Ectodermal cell (in vitro differentiated cells): ENCODE measurements around the gene BTG3.

Experiments used
- H3K27ac ChIP-seq: 2 replicates; pipeline ENCODE4 v1.7.0; 2013; ENCODE audit warnings: mild to moderate bottlenecking, low read depth, low read length; ENCODE audit not compliant: insufficient read depth, poor library complexity, severe bottlenecking
- H3K27me3 ChIP-seq: 2 replicates; pipeline ENCODE4 v1.7.0; 2013; ENCODE audit warnings: mild to moderate bottlenecking, low read length; ENCODE audit not compliant: insufficient read depth, control insufficient read depth, poor library complexity, severe bottlenecking
- H3K36me3 ChIP-seq: one replicate; pipeline ENCODE4 v1.7.0; 2013; ENCODE audit warnings: low read length; ENCODE audit not compliant: control insufficient read depth, insufficient read depth
- H3K4me1 ChIP-seq: one replicate; pipeline ENCODE4 v1.7.0; 2013; ENCODE audit warnings: low read length; ENCODE audit not compliant: control insufficient read depth, insufficient read depth
- H3K4me3 ChIP-seq: 2 replicates; pipeline ENCODE4 v1.7.0; 2013; ENCODE audit warnings: low read depth, low read length, control low read depth; ENCODE audit not compliant: insufficient read depth
- H3K9me3 ChIP-seq: 2 replicates; pipeline ENCODE4 v1.7.0; 2013; ENCODE audit warnings: mild to moderate bottlenecking, low read length, moderate library complexity; ENCODE audit not compliant: control insufficient read depth
- WGBS, 2 experiments: methylation state at CpG; one replicate each; pipeline ENCODE4 v1.1.7; 2013; ENCODE audit warnings: missing lambda C conversion rate in 2 of 2; 5-methylcytosine and 5-hydroxymethylcytosine counted together

The BTG3 gene

GRCh38 chr21:17598437-17598836 lies 14.3 kb downstream of the BTG3 start:
- no peak overlapping the region for H3K27ac ChIP-seq

GRCh38 chr21:17597680-17598079 lies 15.0 kb downstream of the BTG3 start:
- Histone ChIP-seq H3K4me3 (no peak overlapping the region), H3K36me3 (peaks cover 23% of the 10 kb centered on the region), H3K27me3 (no peaks in the 10 kb centered on the region), H3K27ac (no peak overlapping the region), H3K4me1 (no peaks in the 10 kb centered on the region), H3K9me3 (no peaks in the 10 kb centered on the region)
- WGBS, 2 experiments = 100% methylated on average over 1 of the region's 1 CpG

More at GRCh38 chr21:17598437-17598836, 14.3 kb downstream of the BTG3 start:
- H3K36me3 ChIP-seq = peaks cover 26% of the 10 kb centered on the region
- H3K4me3 ChIP-seq = no peak overlapping the region
- WGBS, 2 experiments = 91 to 97% methylated on average over 3 of the region's 3 CpGs
- no peaks in the 10 kb centered on the region for H3K4me1 ChIP-seq
- H3K9me3 ChIP-seq = no peaks in the 10 kb centered on the region
- no peaks in the 10 kb centered on the region for H3K27me3 ChIP-seq

- no peaks in the 10 kb centered on the region for H3K27me3 ChIP-seq
- WGBS, 2 experiments = 92 to 98% methylated on average over 4 of the region's 4 CpGs
- H3K4me3 ChIP-seq = no peak overlapping the region
- no peak overlapping the region for H3K27ac ChIP-seq
- no peaks in the 10 kb centered on the region for H3K9me3 ChIP-seq
- H3K4me1 ChIP-seq = no peaks in the 10 kb centered on the region
- peaks cover 8% of the 10 kb centered on the region for H3K36me3 ChIP-seq
Measured at GRCh38 chr21:17590430-17590829, 22.3 kb downstream of the BTG3 start.

- Histone ChIP-seq H3K27ac (no peak overlapping the region), H3K9me3 (no peaks in the 10 kb centered on the region), H3K4me3 (no peak overlapping the region), H3K27me3 (no peaks in the 10 kb centered on the region), H3K4me1 (no peaks in the 10 kb centered on the region), H3K36me3 (no peaks in the 10 kb centered on the region)
- WGBS, 2 experiments = 53 to 58% methylated on average over 2 of the region's 3 CpGs
Measured at GRCh38 chr21:17585875-17586450, 26.7 kb downstream of the BTG3 start.

GRCh38 chr21:17583898-17584297 lies 28.8 kb downstream of the BTG3 start:
- Histone ChIP-seq H3K27me3 (no peaks in the 10 kb centered on the region), H3K36me3 (peaks cover 2% of the 10 kb centered on the region), H3K27ac (no peak overlapping the region), H3K9me3 (no peaks in the 10 kb centered on the region), H3K4me1 (no peaks in the 10 kb centered on the region), H3K4me3 (no peak overlapping the region)
- WGBS, 2 experiments = 90 to 91% methylated on average over 3 of the region's 3 CpGs

- peaks cover 2% of the 10 kb centered on the region for H3K36me3 ChIP-seq
- H3K9me3 ChIP-seq = no peaks in the 10 kb centered on the region
- H3K4me3 ChIP-seq = no peak overlapping the region
- WGBS, 2 experiments = 93 to 94% methylated on average over 8 of the region's 8 CpGs
- no peaks in the 10 kb centered on the region for H3K27me3 ChIP-seq
- no peaks in the 10 kb centered on the region for H3K4me1 ChIP-seq
- H3K27ac ChIP-seq = no peak overlapping the region
Measured at GRCh38 chr21:17580319-17580718, 32.4 kb downstream of the BTG3 start.

GRCh38 chr21:17578876-17579275 lies 33.8 kb downstream of the BTG3 start:
- Histone ChIP-seq H3K4me1 (no peaks in the 10 kb centered on the region), H3K27ac (no peak overlapping the region), H3K36me3 (peaks cover 2% of the 10 kb centered on the region), H3K27me3 (no peaks in the 10 kb centered on the region), H3K9me3 (no peaks in the 10 kb centered on the region), H3K4me3 (no peak overlapping the region)
- 89 to 98% methylated on average over 1 to 2 of the region's 2 CpGs for WGBS, 2 experiments

- peaks cover 2% of the 10 kb centered on the region for H3K36me3 ChIP-seq
- H3K9me3 ChIP-seq = no peaks in the 10 kb centered on the region
- no peak overlapping the region for H3K27ac ChIP-seq
- no peaks in the 10 kb centered on the region for H3K27me3 ChIP-seq
- H3K4me3 ChIP-seq = no peak overlapping the region
- WGBS, 2 experiments = 98 to 99% methylated on average over 2 of the region's 2 CpGs
- no peaks in the 10 kb centered on the region for H3K4me1 ChIP-seq
Measured at GRCh38 chr21:17578162-17578561, 34.5 kb downstream of the BTG3 start.

GRCh38 chr21:17577701-17578100 lies 35.0 kb downstream of the BTG3 start:
- Histone ChIP-seq H3K9me3 (no peaks in the 10 kb centered on the region), H3K4me3 (no peak overlapping the region), H3K27me3 (no peaks in the 10 kb centered on the region), H3K36me3 (peaks cover 2% of the 10 kb centered on the region), H3K4me1 (no peaks in the 10 kb centered on the region), H3K27ac (no peak overlapping the region)
- 89 to 90% methylated on average over 1 of the region's 1 CpG for WGBS, 2 experiments

- peaks cover 2% of the 10 kb centered on the region for H3K36me3 ChIP-seq
- 82 to 98% methylated on average over 2 to 4 of the region's 5 CpGs for WGBS, 2 experiments
Measured at GRCh38 chr21:17576080-17576835, 36.4 kb downstream of the BTG3 start.

More at GRCh38 chr21:17576080-17576835, 36.4 kb downstream of the BTG3 start:
- H3K9me3 ChIP-seq = no peaks in the 10 kb centered on the region
- no peak overlapping the region for H3K27ac ChIP-seq
- H3K4me3 ChIP-seq = no peak overlapping the region
- no peaks in the 10 kb centered on the region for H3K4me1 ChIP-seq
- H3K27me3 ChIP-seq = no peaks in the 10 kb centered on the region
